Liver (tissue), 9 donors: ENCODE results near the gene AP1M2. TPM values are rescaled to one million over a fixed set of nuclear protein-coding genes. Genes with fewer than 3 reads are reported as not detected.

Experiments
- DNase-seq: peaks from one replicate; pipeline ENCODE4 v3.0.0-alpha.2; 2017; ENCODE audit warnings: low spot score
- H3K27ac ChIP-seq, 2 donors: one replicate each; pipeline ENCODE4 v1.7.0; 2013; ENCODE audit warnings: inconsistent platforms in 2 of 2, low read length in 2 of 2, control low read depth in 1 of 2, low read depth in 1 of 2, mild to moderate bottlenecking in 1 of 2
- H3K27me3 ChIP-seq, 4 donors: one replicate each; pipeline versions ENCODE4 v1.6.1 to v1.7.0; 2013; ENCODE audit warnings: low read length in 3 of 4, inconsistent platforms in 1 of 4, mild to moderate bottlenecking in 1 of 4, moderate library complexity in 1 of 4; ENCODE audit not compliant: control insufficient read depth in 4 of 4, insufficient read depth in 4 of 4
- H3K36me3 ChIP-seq, 4 donors: one replicate each; pipeline versions ENCODE4 v1.6.1 to v1.7.0; 2013; ENCODE audit warnings: low read length in 3 of 4, mild to moderate bottlenecking in 3 of 4, low read depth in 1 of 4, moderate library complexity in 1 of 4; ENCODE audit not compliant: control insufficient read depth in 4 of 4, insufficient read depth in 3 of 4
- H3K4me1 ChIP-seq, 4 donors: one replicate each; pipeline versions ENCODE4 v1.6.1 to v1.7.0; 2013; ENCODE audit warnings: low read length in 3 of 4, mild to moderate bottlenecking in 3 of 4, moderate library complexity in 1 of 4; ENCODE audit not compliant: control insufficient read depth in 4 of 4, insufficient read depth in 4 of 4
- H3K4me3 ChIP-seq, 3 donors: one replicate each; pipeline versions ENCODE4 v1.6.1 to v1.7.0; 2013; ENCODE audit warnings: low read length in 3 of 3, control low read depth in 1 of 3, low read depth in 1 of 3, mild to moderate bottlenecking in 1 of 3
- H3K9ac ChIP-seq, 2 donors: one replicate each; pipeline ENCODE4 v1.7.0; 2013; ENCODE audit warnings: low read length in 2 of 2, mild to moderate bottlenecking in 2 of 2, moderate library complexity in 2 of 2, control low read depth in 1 of 2, low read depth in 1 of 2
- H3K9me3 ChIP-seq, 4 donors: one replicate each; pipeline versions ENCODE4 v1.6.1 to v1.7.0; 2013; ENCODE audit warnings: low read length in 3 of 4; ENCODE audit not compliant: control insufficient read depth in 4 of 4
- EGR1 ChIP-seq, 2 donors: IDR thresholded peaks; 2 replicates each; pipeline ENCODE4 v1.6.1; 2016 to 2018; ENCODE audit warnings: antibody characterized with exemption in 2 of 2, low read depth in 2 of 2
- FOXA1 ChIP-seq: IDR thresholded peaks from 2 replicates; pipeline ENCODE4 v1.6.1; 2016; ENCODE audit warnings: antibody characterized with exemption
- FOXA2 ChIP-seq: IDR thresholded peaks from 2 replicates; pipeline ENCODE4 v1.6.1; 2016; ENCODE audit warnings: antibody characterized with exemption
- GABPA ChIP-seq, 2 donors: IDR thresholded peaks in 1 of 2; conservative IDR thresholded peaks in 1 of 2; 2 replicates each; pipeline ENCODE4 v1.6.1; 2016; ENCODE audit warnings: antibody characterized with exemption in 2 of 2, mild to moderate bottlenecking in 1 of 2, moderate library complexity in 1 of 2
- HNF4A ChIP-seq, 2 donors: conservative IDR thresholded peaks; 2 replicates each; pipeline ENCODE4 v1.6.1; 2016; ENCODE audit warnings: antibody characterized with exemption in 2 of 2, mild to moderate bottlenecking in 2 of 2
- HNF4G ChIP-seq: IDR thresholded peaks from 2 replicates; pipeline ENCODE4 v1.6.1; 2016; ENCODE audit warnings: antibody characterized with exemption
- JUND ChIP-seq, 2 donors: IDR thresholded peaks; 2 replicates each; pipeline ENCODE4 v1.6.1; 2016; ENCODE audit warnings: antibody characterized with exemption in 2 of 2
- NR2F2 ChIP-seq: IDR thresholded peaks from 2 replicates; pipeline ENCODE4 v1.6.1; 2016; ENCODE audit warnings: antibody characterized with exemption
- RAD21 ChIP-seq, 2 donors: IDR thresholded peaks; 2 replicates each; pipeline ENCODE4 v1.6.1; 2016; ENCODE audit warnings: antibody characterized with exemption in 2 of 2, mild to moderate bottlenecking in 2 of 2
- RXRA ChIP-seq, 2 donors: IDR thresholded peaks; 2 replicates each; pipeline ENCODE4 v1.6.1; 2017 to 2018; ENCODE audit warnings: antibody characterized with exemption in 2 of 2, mild to moderate bottlenecking in 1 of 2
- TAF1 ChIP-seq: conservative IDR thresholded peaks from 2 replicates; pipeline ENCODE4 v1.6.1; 2016; ENCODE audit warnings: antibody characterized with exemption, mild to moderate bottlenecking
- WGBS: extraction: QIAGEN DNeasy Blood & Tissue Kit; methylation state at CpG from one replicate; pipeline ENCODE4 v1.1.7; 2013; 5-methylcytosine and 5-hydroxymethylcytosine counted together
- polyA plus RNA-seq, 2 donors: library from polyadenylated mRNA; stranded (reverse) in 1 of 2; unstranded in 1 of 2; fragments of 200-250 nt in 1 of 2; fragments of >200 nt in 1 of 2; fragmentation: Nextera tagmentation in 1 of 2; extraction: Ambion mirVana in 1 of 2; gene quantifications; one replicate each; pipeline versions ENCODE4 v1.2.1 to v1.2.3, GENCODE V29; 2013 to 2015
- total RNA-seq, 2 donors: library from RNA; depleted of rRNA; stranded (reverse); fragments of >200 nt; gene quantifications; one replicate each; pipeline ENCODE4 v1.2.3, GENCODE V29; 2014
- TF ChIP-seq, protein P1 (sequence below): IDR thresholded peaks from 2 replicates; pipeline ENCODE4 v1.6.1; 2016; ENCODE audit warnings: antibody characterized with exemption
- TF ChIP-seq, protein P2 (sequence below): fragments of 150-350 bp; IDR thresholded peaks from 2 replicates; pipeline ENCODE4 v1.5.1; 2017; ENCODE audit warnings: improper control_type of control experiment, low read depth, low read length; ENCODE audit not compliant: missing input control
- TF ChIP-seq, protein P3 (sequence below): IDR thresholded peaks from 2 replicates; pipeline ENCODE4 v1.6.1; 2016; ENCODE audit warnings: antibody characterized with exemption
- TF ChIP-seq, protein P4 (sequence below): IDR thresholded peaks from 2 replicates; pipeline ENCODE4 v1.6.1; 2016; ENCODE audit warnings: antibody characterized with exemption, mild to moderate bottlenecking
- donor health status: healthy.
- donor health status: healthy.
- donor health status: healthy.
- donor health status: healthy.
- donor health status: healthy.

Gene AP1M2
- total and polyA plus RNA-seq, 4 donors = 0.42 to 1.3 (median 0.70) TPM

DNA sequence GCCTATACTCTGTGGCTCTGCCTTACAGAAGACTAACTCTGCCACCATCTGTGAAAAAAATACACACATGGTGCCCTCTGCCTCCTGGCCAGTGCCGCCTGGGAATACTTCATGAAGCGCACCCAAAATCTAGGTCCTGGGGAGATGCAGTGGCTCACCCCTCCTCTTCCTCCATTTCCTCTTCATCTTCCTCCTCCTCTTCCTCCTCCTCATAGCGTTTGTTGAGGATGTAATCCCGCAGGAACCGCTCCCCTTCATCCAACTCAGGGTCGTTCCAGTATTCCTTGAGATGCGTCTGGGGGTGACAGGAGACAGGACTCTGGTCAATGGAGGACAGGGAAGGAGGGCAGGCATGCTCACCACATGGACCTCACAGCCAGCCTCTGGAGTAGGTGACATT, 27.0 kb downstream of the AP1M2 start:
- WGBS = 94% methylated on average over 7 of the region's 7 CpGs
- TF ChIP-seq HNF4G (no peak), EGR1 (IDR thresholded peaks at IDR 0.05; ENCODE audit: low read depth in 2 of 2) (no peak), RXRA (IDR thresholded peaks at IDR 0.05) (no peak), NR2F2 (no peak), JUND (IDR thresholded peaks at IDR 0.05) (no peak), TAF1 (no peak), GABPA (IDR thresholded peaks at IDR 0.05 in 1 of 2, conservative IDR thresholded peaks at IDR 0.05 in 1 of 2) (no peak), FOXA1 (no peak), HNF4A (conservative IDR thresholded peaks at IDR 0.05) (no peak), FOXA2 (no peak), RAD21 (IDR thresholded peaks at IDR 0.05) (no peak)
- TF ChIP-seq, protein P1, sequence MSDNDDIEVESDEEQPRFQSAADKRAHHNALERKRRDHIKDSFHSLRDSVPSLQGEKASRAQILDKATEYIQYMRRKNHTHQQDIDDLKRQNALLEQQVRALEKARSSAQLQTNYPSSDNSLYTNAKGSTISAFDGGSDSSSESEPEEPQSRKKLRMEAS = no peak
- TF ChIP-seq, protein P2, sequence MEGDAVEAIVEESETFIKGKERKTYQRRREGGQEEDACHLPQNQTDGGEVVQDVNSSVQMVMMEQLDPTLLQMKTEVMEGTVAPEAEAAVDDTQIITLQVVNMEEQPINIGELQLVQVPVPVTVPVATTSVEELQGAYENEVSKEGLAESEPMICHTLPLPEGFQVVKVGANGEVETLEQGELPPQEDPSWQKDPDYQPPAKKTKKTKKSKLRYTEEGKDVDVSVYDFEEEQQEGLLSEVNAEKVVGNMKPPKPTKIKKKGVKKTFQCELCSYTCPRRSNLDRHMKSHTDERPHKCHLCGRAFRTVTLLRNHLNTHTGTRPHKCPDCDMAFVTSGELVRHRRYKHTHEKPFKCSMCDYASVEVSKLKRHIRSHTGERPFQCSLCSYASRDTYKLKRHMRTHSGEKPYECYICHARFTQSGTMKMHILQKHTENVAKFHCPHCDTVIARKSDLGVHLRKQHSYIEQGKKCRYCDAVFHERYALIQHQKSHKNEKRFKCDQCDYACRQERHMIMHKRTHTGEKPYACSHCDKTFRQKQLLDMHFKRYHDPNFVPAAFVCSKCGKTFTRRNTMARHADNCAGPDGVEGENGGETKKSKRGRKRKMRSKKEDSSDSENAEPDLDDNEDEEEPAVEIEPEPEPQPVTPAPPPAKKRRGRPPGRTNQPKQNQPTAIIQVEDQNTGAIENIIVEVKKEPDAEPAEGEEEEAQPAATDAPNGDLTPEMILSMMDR = no peak
- TF ChIP-seq, protein P3, sequence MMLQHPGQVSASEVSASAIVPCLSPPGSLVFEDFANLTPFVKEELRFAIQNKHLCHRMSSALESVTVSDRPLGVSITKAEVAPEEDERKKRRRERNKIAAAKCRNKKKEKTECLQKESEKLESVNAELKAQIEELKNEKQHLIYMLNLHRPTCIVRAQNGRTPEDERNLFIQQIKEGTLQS = no peak
- TF ChIP-seq, protein P4, sequence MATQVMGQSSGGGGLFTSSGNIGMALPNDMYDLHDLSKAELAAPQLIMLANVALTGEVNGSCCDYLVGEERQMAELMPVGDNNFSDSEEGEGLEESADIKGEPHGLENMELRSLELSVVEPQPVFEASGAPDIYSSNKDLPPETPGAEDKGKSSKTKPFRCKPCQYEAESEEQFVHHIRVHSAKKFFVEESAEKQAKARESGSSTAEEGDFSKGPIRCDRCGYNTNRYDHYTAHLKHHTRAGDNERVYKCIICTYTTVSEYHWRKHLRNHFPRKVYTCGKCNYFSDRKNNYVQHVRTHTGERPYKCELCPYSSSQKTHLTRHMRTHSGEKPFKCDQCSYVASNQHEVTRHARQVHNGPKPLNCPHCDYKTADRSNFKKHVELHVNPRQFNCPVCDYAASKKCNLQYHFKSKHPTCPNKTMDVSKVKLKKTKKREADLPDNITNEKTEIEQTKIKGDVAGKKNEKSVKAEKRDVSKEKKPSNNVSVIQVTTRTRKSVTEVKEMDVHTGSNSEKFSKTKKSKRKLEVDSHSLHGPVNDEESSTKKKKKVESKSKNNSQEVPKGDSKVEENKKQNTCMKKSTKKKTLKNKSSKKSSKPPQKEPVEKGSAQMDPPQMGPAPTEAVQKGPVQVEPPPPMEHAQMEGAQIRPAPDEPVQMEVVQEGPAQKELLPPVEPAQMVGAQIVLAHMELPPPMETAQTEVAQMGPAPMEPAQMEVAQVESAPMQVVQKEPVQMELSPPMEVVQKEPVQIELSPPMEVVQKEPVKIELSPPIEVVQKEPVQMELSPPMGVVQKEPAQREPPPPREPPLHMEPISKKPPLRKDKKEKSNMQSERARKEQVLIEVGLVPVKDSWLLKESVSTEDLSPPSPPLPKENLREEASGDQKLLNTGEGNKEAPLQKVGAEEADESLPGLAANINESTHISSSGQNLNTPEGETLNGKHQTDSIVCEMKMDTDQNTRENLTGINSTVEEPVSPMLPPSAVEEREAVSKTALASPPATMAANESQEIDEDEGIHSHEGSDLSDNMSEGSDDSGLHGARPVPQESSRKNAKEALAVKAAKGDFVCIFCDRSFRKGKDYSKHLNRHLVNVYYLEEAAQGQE = no peak
- DNase-seq = no peak
- peaks cover 11 to 50% (median 24%) of the 10 kb centered on the region in 4 donors for H3K36me3 ChIP-seq
- no peak overlapping the region for H3K4me3 ChIP-seq
- H3K4me1 ChIP-seq = peaks cover 0 to 6% (median 4%) of the 10 kb centered on the region in 4 donors
- no peak overlapping the region for H3K9ac ChIP-seq
- H3K9me3 ChIP-seq = no peaks in the 10 kb centered on the region
- H3K27me3 ChIP-seq = no peaks in the 10 kb centered on the region
- no peak overlapping the region for H3K27ac ChIP-seq

DNA sequence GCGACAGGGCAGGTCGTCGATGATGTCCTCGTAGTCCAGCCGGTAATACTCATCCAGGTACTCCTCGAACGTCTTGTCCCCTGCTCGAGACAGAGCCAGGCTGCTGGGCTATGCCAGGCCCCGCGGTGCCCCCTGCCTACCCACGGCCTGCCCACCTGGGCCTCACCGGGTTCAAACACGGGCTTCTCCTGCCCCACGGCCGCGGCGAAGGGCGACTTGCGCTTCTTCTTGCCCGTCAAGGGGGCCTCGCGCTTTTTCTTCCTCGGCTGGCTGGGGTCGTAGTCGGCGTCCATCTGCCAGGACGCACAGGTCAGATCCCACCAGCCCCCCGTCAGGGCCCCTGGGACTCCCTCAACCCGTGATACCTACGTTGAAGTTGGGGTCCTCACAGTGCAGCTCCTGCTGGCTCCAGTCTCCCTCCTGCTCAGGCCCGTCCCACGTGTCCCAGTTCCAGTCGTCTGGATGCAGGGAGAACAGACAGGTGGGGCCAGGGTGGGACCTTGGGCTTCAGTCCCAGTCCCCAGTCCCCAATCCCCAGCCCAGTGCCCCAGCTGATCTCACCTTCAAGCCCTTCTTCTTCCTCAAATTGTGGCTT, 29.4 kb downstream of the AP1M2 start:
- Histone ChIP-seq H3K27me3 (no peaks in the 10 kb centered on the region), H3K9me3 (no peaks in the 10 kb centered on the region), H3K27ac (no peak overlapping the region), H3K36me3 (peaks cover 21 to 67% (median 38%) of the 10 kb centered on the region in 4 donors), H3K9ac (no peak overlapping the region), H3K4me1 (no peaks in the 10 kb centered on the region), H3K4me3 (no peak overlapping the region)
- no peak for TF ChIP-seq NR2F2
- TF ChIP-seq, protein P3 = no peak
- no peak for DNase-seq
- WGBS = 96% methylated on average over 33 of the region's 33 CpGs
